ENCODE data around the gene MEGF11. TPM values are rescaled to one million over a fixed set of nuclear protein-coding genes. Genes with fewer than 3 reads are reported as not detected.
A peak's percentile ranks its signal among the peaks of the same experiment; 100 is the strongest.

MEGF11 gene
- total RNA-seq, 3 donors from 2014 or later (not counting 1 experiment from before 2014, with no cell fraction given) = not detected

DNA sequence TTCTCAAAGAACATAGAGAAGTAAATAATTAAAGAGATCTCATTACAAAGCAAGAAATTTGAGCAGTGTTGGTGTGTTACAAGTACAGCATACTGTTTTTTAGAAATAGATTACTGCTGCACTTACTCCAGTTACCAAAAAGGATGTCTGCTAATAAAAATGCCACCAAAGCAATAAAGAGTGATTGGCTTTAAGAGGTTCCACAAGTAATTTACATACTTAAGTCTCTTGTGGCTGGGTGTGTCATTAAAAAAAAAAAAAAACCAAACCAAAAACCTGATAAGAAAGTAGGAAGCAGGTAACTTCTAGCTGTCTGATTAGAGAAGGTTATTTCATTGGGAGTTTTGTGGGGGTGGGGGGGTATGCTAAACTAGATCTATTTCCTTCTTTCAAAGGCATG lies 369.0 kb downstream of the MEGF11 start:
- no peak overlapping the region for H3K4me3 Mint-ChIP-seq
- no peaks in the 10 kb centered on the region for H3K27me3 Mint-ChIP-seq (ENCODE audit: low read depth in 2 of 2)

DNA sequence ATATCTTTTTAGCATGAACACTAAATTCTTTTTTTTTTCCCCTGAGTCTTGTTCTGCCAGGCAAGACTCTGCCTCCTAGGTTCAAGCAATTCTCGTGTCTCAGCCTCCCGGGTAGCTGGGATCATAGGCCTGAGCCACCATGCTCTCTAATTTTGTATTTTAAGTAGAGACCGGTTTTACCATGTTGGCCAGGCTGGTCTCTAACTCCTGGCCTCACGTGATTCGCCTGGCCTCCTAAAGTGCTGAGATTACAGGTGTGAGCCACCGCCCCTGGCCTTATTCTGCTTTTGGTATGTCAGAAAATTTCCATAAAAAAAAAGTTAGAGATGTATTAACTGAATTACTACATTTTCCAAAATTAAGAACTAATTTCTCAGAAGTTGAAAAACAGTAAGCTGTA lies 370.0 kb downstream of the MEGF11 start:
- Mint-ChIP-seq H3K27ac (peak overlapping the region in 1 of 2 donors; percentile 45), H3K27me3 (ENCODE audit: low read depth in 2 of 2) (no peaks in the 10 kb centered on the region), H3K9me3 (no peaks in the 10 kb centered on the region), H3K4me1 (peaks cover 31 to 46% of the 10 kb centered on the region in 2 donors), H3K36me3 (peaks cover 23% of the 10 kb centered on the region), H3K4me3 (no peak overlapping the region)
- Histone ChIP-seq H3K27me3 (ENCODE audit: control insufficient read depth, insufficient read depth, low read length) (no peaks in the 10 kb centered on the region), H3K4me1 (ENCODE audit: control insufficient read depth, insufficient read depth, low read length) (peaks cover 8% of the 10 kb centered on the region), H3K27ac (ENCODE audit: low read length) (no peak overlapping the region), H3K4me3 (ENCODE audit: low read length) (no peak overlapping the region), H3K9me3 (ENCODE audit: control insufficient read depth, insufficient read depth, low read length) (no peaks in the 10 kb centered on the region), H3K36me3 (ENCODE audit: control insufficient read depth, insufficient read depth, low read length) (peaks cover 59% of the 10 kb centered on the region)
- no peak for DNase-seq
- intact Hi-C loops (cut with micrococcal nuclease) = no loop called here
- no peak for ATAC-seq
- TF ChIP-seq, protein P1, sequence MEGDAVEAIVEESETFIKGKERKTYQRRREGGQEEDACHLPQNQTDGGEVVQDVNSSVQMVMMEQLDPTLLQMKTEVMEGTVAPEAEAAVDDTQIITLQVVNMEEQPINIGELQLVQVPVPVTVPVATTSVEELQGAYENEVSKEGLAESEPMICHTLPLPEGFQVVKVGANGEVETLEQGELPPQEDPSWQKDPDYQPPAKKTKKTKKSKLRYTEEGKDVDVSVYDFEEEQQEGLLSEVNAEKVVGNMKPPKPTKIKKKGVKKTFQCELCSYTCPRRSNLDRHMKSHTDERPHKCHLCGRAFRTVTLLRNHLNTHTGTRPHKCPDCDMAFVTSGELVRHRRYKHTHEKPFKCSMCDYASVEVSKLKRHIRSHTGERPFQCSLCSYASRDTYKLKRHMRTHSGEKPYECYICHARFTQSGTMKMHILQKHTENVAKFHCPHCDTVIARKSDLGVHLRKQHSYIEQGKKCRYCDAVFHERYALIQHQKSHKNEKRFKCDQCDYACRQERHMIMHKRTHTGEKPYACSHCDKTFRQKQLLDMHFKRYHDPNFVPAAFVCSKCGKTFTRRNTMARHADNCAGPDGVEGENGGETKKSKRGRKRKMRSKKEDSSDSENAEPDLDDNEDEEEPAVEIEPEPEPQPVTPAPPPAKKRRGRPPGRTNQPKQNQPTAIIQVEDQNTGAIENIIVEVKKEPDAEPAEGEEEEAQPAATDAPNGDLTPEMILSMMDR (IDR thresholded peaks at IDR 0.05) = no peak
- 93% methylated on average over 5 of the region's 6 CpGs for WGBS (ENCODE audit: insufficient coverage)

More for the DNA sequence above, 369.0 kb downstream of the MEGF11 start:
- Histone ChIP-seq H3K9me3 (ENCODE audit: control insufficient read depth, insufficient read depth, low read length) (no peaks in the 10 kb centered on the region), H3K27me3 (ENCODE audit: control insufficient read depth, insufficient read depth, low read length) (no peaks in the 10 kb centered on the region), H3K4me1 (ENCODE audit: control insufficient read depth, insufficient read depth, low read length) (peaks cover 8% of the 10 kb centered on the region), H3K27ac (ENCODE audit: low read length) (no peak overlapping the region), H3K36me3 (ENCODE audit: control insufficient read depth, insufficient read depth, low read length) (peaks cover 57% of the 10 kb centered on the region), H3K4me3 (ENCODE audit: low read length) (no peak overlapping the region)
- H3K36me3 Mint-ChIP-seq = peaks cover 23% of the 10 kb centered on the region
- ATAC-seq (no peak), DNase-seq (peak in 1 of 2 donors; percentile 37)
- TF ChIP-seq, protein P1 (IDR thresholded peaks at IDR 0.05) = no peak
- H3K4me1 Mint-ChIP-seq = peaks cover 31 to 49% of the 10 kb centered on the region in 2 donors
- H3K27ac Mint-ChIP-seq = peak overlapping the region; percentile 45 to 59
- no peaks in the 10 kb centered on the region for H3K9me3 Mint-ChIP-seq
- intact Hi-C loops (cut with micrococcal nuclease) = no loop called here

DNA sequence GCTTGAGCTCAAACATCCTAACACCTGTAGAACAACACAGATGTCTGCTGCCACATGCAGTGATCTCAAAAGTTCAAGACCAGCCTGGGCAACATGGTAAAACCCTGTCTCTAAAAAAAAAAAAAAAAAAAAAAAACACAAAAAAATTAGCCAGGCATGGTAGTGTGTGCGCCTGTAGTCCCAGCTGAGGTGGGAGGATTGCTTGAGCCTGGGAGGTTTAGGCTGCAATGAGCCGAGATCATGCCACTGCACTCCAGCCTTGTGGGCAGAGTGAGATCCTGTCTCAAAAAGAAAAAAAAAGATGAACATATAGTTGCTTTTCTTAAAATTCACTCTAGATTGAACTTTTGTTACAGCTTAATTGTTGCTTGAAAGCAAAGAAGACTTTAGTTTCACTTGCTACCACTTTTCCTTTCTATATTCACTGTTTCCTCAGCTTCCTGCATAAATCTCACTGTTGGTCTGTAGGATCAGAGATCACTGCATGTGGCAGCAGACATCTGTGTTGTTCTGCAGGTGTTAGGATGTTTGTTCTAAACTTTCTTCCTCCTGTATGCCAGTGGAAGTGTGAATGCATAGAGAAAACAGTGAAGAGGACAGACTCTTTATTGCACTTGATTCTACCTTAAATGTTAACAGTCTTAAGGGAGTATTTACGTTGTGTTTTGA lies 371.6 kb downstream of the MEGF11 start:
- 58% methylated on average over 3 of the region's 3 CpGs for WGBS (ENCODE audit: insufficient coverage)
- ATAC-seq (peak in 2 of 3 donors; percentile 15 to 48), DNase-seq (peak in 1 of 2 donors; percentile 33)
- Histone ChIP-seq H3K4me1 (ENCODE audit: control insufficient read depth, insufficient read depth, low read length) (peaks cover 5% of the 10 kb centered on the region), H3K27ac (ENCODE audit: low read length) (no peak overlapping the region), H3K4me3 (ENCODE audit: low read length) (no peak overlapping the region), H3K9me3 (ENCODE audit: control insufficient read depth, insufficient read depth, low read length) (no peaks in the 10 kb centered on the region), H3K36me3 (ENCODE audit: control insufficient read depth, insufficient read depth, low read length) (peaks cover 58% of the 10 kb centered on the region), H3K27me3 (ENCODE audit: control insufficient read depth, insufficient read depth, low read length) (no peaks in the 10 kb centered on the region)
- H3K36me3 Mint-ChIP-seq = peaks cover 9% of the 10 kb centered on the region
- TF ChIP-seq, protein P1 (IDR thresholded peaks at IDR 0.05) = no peak
- intact Hi-C loops (cut with micrococcal nuclease) = no loop called here
- peaks cover 18 to 31% of the 10 kb centered on the region in 2 donors for H3K4me1 Mint-ChIP-seq
- H3K27me3 Mint-ChIP-seq (ENCODE audit: low read depth in 2 of 2) = no peaks in the 10 kb centered on the region
- H3K27ac Mint-ChIP-seq = peak overlapping the region; percentile 16 to 37
- no peaks in the 10 kb centered on the region for H3K9me3 Mint-ChIP-seq
- peak overlapping the region; percentile 9 for H3K4me3 Mint-ChIP-seq

DNA sequence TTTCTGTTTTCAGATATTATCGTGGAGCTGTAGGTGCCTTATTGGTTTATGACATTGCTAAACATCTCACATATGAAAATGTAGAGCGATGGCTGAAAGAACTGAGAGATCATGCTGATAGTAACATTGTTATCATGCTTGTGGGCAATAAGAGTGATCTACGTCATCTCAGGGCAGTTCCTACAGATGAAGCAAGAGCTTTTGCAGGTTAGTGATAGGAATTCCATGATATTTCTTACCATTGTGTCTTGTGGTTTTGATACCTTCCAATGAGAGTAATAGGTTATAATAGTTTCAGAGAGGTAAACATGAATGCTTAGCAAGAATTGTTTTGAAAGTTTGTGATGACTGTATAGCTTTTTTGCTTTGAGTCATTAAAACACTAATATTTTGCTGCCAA lies 375.8 kb downstream of the MEGF11 start:
- WGBS (ENCODE audit: insufficient coverage) = 89% methylated on average over 3 of the region's 3 CpGs
- H3K4me1 Mint-ChIP-seq = peaks cover 19 to 23% of the 10 kb centered on the region in 2 donors

More for the DNA sequence above, 375.8 kb downstream of the MEGF11 start:
- Mint-ChIP-seq H3K27ac (no peak overlapping the region), H3K9me3 (no peaks in the 10 kb centered on the region), H3K36me3 (no peaks in the 10 kb centered on the region), H3K4me3 (no peak overlapping the region), H3K27me3 (ENCODE audit: low read depth in 2 of 2) (no peaks in the 10 kb centered on the region)
- no peak overlapping the region for H3K27ac ChIP-seq (ENCODE audit: low read length)
- peaks cover 52% of the 10 kb centered on the region for H3K36me3 ChIP-seq (ENCODE audit: control insufficient read depth, insufficient read depth, low read length)
- DNase-seq (no peak), ATAC-seq (peak in 1 of 3 donors; percentile 68)
- H3K4me3 ChIP-seq (ENCODE audit: low read length) = no peak overlapping the region
- intact Hi-C loops (cut with micrococcal nuclease) = no loop called here
- H3K27me3 ChIP-seq (ENCODE audit: control insufficient read depth, insufficient read depth, low read length) = no peaks in the 10 kb centered on the region
- TF ChIP-seq, protein P1 (IDR thresholded peaks at IDR 0.05) = no peak
- H3K4me1 ChIP-seq (ENCODE audit: control insufficient read depth, insufficient read depth, low read length) = peaks cover 5% of the 10 kb centered on the region
- H3K9me3 ChIP-seq (ENCODE audit: control insufficient read depth, insufficient read depth, low read length) = no peaks in the 10 kb centered on the region
